DOHH2 (cell line): ENCODE data around the gene SOSTDC1.

Experiments used
- H3F3A ChIP-seq: fragments of 200-600 bp; sonication (generic), shearing (Covaris generic); 2 replicates; pipeline ENCODE4 v1.6.0; 2016; ENCODE audit warnings: antibody characterized with exemption, mild to moderate bottlenecking; ENCODE audit not compliant: control insufficient read depth, insufficient read depth
- H3K27ac ChIP-seq: fragments of 200-600 bp; sonication (generic); 2 replicates; pipeline ENCODE4 v1.5.1; 2014; ENCODE audit warnings: low read depth, mild to moderate bottlenecking, low read length, moderate library complexity
- H3K27me3 ChIP-seq: fragments of 200-600 bp; sonication (generic); 2 replicates; pipeline ENCODE4 v1.6.1; 2014; ENCODE audit warnings: mild to moderate bottlenecking, low read length, mixed read lengths; ENCODE audit not compliant: control insufficient read depth
- H3K36me3 ChIP-seq: fragments of 200-600 bp; sonication (generic); 2 replicates; pipeline ENCODE4 v1.6.1; 2014; ENCODE audit warnings: mild to moderate bottlenecking, low read length, moderate library complexity, mixed read lengths; ENCODE audit not compliant: control insufficient read depth
- H3K4me1 ChIP-seq: fragments of 200-600 bp; sonication (generic); 2 replicates; pipeline ENCODE4 v1.6.1; 2014; ENCODE audit warnings: mild to moderate bottlenecking, low read length, mixed read lengths; ENCODE audit not compliant: control insufficient read depth
- H3K4me2 ChIP-seq: fragments of 200-600 bp; sonication (generic); 2 replicates; pipeline ENCODE4 v1.6.0; 2014; ENCODE audit warnings: mild to moderate bottlenecking, low read length, moderate library complexity
- H3K4me3 ChIP-seq: fragments of 200-600 bp; sonication (generic); 2 replicates; pipeline ENCODE4 v1.5.1; 2014; ENCODE audit warnings: mild to moderate bottlenecking, low read length, mixed read lengths
- H3K79me2 ChIP-seq: fragments of 200-600 bp; sonication (generic); 2 replicates; pipeline ENCODE4 v1.6.1; 2014; ENCODE audit warnings: mild to moderate bottlenecking, low read length, mixed read lengths; ENCODE audit not compliant: control insufficient read depth
- H3K9me2 ChIP-seq: fragments of 200-600 bp; sonication (generic); replicated peaks from 2 replicates; pipeline ENCODE4 v1.6.1; 2014; ENCODE audit warnings: mild to moderate bottlenecking, low read length, mixed read lengths; ENCODE audit not compliant: control insufficient read depth
- H3K9me3 ChIP-seq: fragments of 200-600 bp; sonication (generic); 2 replicates; pipeline ENCODE4 v1.6.1; 2014; ENCODE audit warnings: antibody characterized with exemption, low read length, mixed read lengths; ENCODE audit not compliant: control insufficient read depth, insufficient read depth
- H4K20me1 ChIP-seq: fragments of 200-600 bp; sonication (generic); 2 replicates; pipeline ENCODE4 v1.6.0; 2014; ENCODE audit warnings: low read depth, mild to moderate bottlenecking, antibody characterized with exemption, low read length, moderate library complexity; ENCODE audit not compliant: control insufficient read depth, insufficient read depth
- CTCF ChIP-seq: fragments of 200-600 bp; sonication (generic); IDR thresholded peaks from one replicate; pipeline ENCODE4 v1.5.1; 2014; ENCODE audit warnings: antibody characterized with exemption, mild to moderate bottlenecking, low read depth, low read length; ENCODE audit not compliant: poor library complexity, severe bottlenecking
- EZH2phosphoT487 ChIP-seq: fragments of 200-600 bp; sonication (generic); IDR thresholded peaks from 2 replicates; pipeline ENCODE4 v1.6.1; 2017; ENCODE audit warnings: borderline replicate concordance, mild to moderate bottlenecking, antibody characterized with exemption, low read length, moderate library complexity, mixed read lengths

Gene SOSTDC1

DNA sequence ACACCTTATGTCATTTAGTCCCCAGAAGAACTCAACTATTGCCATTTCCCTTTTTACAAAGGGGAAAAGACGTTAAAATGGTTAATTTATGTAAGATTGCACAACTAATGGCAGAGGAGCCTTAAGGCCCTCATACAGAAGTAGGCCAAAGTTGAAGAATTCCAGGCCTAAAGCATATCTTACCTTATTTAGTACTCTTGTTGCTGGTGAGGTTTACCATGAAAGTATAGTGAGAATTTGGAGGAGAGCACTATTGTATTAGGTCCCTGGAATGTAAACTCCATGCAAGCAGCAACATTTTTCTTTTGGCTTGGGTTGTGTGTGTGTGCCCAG is 43.5 kb downstream of the SOSTDC1 start:
- no peaks in the 10 kb centered on the region for H3K9me3 ChIP-seq
- no peak overlapping the region for H3K4me2 ChIP-seq
- H3K27ac ChIP-seq = no peak overlapping the region

GRCh38 chr7:16421333-16422102 is 44.0 kb downstream of the SOSTDC1 start, which contains the start of gene CRPPA:
CRPPA (minus strand) TSS chr7:16421538; CDS start chr7:16421322, 216 bp downstream.
- Histone ChIP-seq H3K9me3 (no peaks in the 10 kb centered on the region), H3K36me3 (no peaks in the 10 kb centered on the region), H3K4me3 (peak within 1 kb of the TSS; percentile 84), H3K4me2 (peak within 1 kb of the TSS; percentile 93), H3K9me2 (no peaks in the 10 kb centered on the region), H3K27me3 (peaks cover 5% of the 10 kb centered on the region; the same call in 1 of the 2 replicates), H3K79me2 (no peaks in the 10 kb centered on the region), H3K4me1 (peaks cover 36% of the 10 kb centered on the region), H4K20me1 (no peaks in the 10 kb centered on the region), H3K27ac (peak within 1 kb of the TSS; percentile 61), H3F3A (no peaks in the 10 kb centered on the region; the same call in 1 of the 2 replicates)
- TF ChIP-seq CTCF (peak; percentile 23), EZH2phosphoT487 (no peak; the same call in 1 of the 2 replicates)

More for the DNA sequence above, 43.5 kb downstream of the SOSTDC1 start:
- H3K27me3 ChIP-seq = peaks cover 5% of the 10 kb centered on the region; the same call in 1 of the 2 replicates
- H3K36me3 ChIP-seq = no peaks in the 10 kb centered on the region
- TF ChIP-seq CTCF (no peak), EZH2phosphoT487 (no peak)
- no peaks in the 10 kb centered on the region for H3K9me2 ChIP-seq
- H3K79me2 ChIP-seq = no peaks in the 10 kb centered on the region
- H3F3A ChIP-seq = no peaks in the 10 kb centered on the region; the same call in 1 of the 2 replicates
- no peaks in the 10 kb centered on the region for H4K20me1 ChIP-seq
- H3K4me1 ChIP-seq = peaks cover 31% of the 10 kb centered on the region
- H3K4me3 ChIP-seq = no peak overlapping the region

GRCh38 chr7:16420649-16421332 is 44.7 kb downstream of the SOSTDC1 start:
- Histone ChIP-seq H4K20me1 (no peaks in the 10 kb centered on the region), H3K79me2 (no peaks in the 10 kb centered on the region), H3K36me3 (no peaks in the 10 kb centered on the region), H3K4me3 (peak overlapping the region; percentile 84), H3K27ac (peak overlapping the region; percentile 61), H3K4me2 (peak overlapping the region; percentile 93), H3K27me3 (no peaks in the 10 kb centered on the region), H3K9me2 (no peaks in the 10 kb centered on the region), H3F3A (no peaks in the 10 kb centered on the region; the same call in 1 of the 2 replicates), H3K4me1 (peaks cover 38% of the 10 kb centered on the region), H3K9me3 (no peaks in the 10 kb centered on the region)
- TF ChIP-seq CTCF = peak; percentile 51
- TF ChIP-seq EZH2phosphoT487 = no peak; the same call in 1 of the 2 replicates
